ENCODE measurements around the gene GABRP. TPM values are rescaled to one million over a fixed set of nuclear protein-coding genes. Genes with fewer than 3 reads are reported as not detected.
"Not testable (repeated sequence)": the region's sequence is repeated elsewhere in the genome, so short reads cannot be mapped to it uniquely, and the experiment has no call there.

The GABRP gene
- total RNA-seq, 3 donors from 2014 or later: not detected

DNA sequence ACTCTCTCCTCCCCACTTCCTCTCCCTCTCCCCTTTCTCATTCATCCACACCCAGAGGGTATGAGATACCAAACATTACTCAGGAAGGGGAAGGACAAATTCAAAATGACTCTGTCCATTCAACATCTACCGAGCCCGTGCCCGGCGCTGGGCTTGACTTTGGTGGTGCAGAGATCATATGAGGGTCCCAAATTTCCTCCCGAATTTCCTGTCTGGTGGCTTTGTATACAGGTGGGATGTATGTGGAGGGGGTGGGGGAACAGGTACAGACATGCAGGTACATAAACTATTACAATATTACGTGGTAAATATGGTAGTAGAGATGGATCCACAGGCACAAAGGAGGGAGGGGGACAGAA lies 21.8 kb upstream of the GABRP start:
- Mint-ChIP-seq H3K27me3 (ENCODE audit: low read depth) (peaks cover 5% of the 10 kb centered on the region), H3K36me3 (ENCODE audit: insufficient read depth) (no peaks in the 10 kb centered on the region), H3K4me3 (no peak overlapping the region), H3K9me3 (no peaks in the 10 kb centered on the region), H3K4me1 (ENCODE audit: low read depth) (no peaks in the 10 kb centered on the region)
- ATAC-seq: no peak
- no peak for DNase-seq

DNA sequence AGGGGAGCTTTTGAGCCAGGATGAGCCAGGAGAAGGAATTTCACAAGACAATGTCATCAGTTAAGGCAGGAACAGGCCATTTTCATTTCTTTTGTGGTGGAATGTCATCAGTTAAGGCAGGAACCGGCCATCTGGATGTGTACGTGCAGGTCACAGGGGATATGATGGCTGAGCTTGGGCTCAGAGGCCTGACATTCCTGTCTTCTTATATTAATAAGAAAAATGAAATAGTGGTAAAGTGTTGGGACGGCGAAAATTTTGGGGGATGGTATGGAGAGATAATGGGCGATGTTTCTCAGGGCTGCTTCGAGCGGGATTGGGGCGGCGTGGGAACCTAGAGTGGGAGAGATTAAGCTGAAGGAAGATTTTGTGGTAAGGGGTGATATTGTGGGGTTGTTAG lies 21.2 kb upstream of the GABRP start:
- H3K4me1 Mint-ChIP-seq (ENCODE audit: low read depth); H3K9me3 Mint-ChIP-seq; ATAC-seq; H3K27me3 Mint-ChIP-seq (ENCODE audit: low read depth); H3K4me3 Mint-ChIP-seq; H3K36me3 Mint-ChIP-seq (ENCODE audit: insufficient read depth); DNase-seq: not testable (repeated sequence)

DNA sequence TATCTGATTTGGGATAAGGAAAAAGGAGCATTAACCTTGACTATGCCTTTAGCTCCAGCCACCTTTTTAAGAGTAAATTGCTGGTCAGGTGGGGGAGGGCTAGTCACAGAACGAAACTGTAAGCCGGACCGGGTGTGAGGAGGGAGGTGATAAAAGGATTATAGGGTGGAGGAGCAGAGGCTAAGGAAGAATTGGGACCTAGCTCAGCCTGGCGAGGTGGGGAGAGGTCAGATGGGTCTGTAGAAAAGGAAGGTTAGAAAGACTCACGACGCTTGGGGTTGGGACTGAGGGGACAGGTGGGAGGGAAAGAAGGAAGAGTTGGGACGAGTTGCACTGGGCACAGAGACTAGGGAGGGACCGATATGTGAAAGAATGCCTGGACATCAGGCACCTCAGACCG lies 17.7 kb upstream of the GABRP start:
- H3K27me3 Mint-ChIP-seq (ENCODE audit: low read depth); ATAC-seq; H3K9me3 Mint-ChIP-seq; H3K36me3 Mint-ChIP-seq (ENCODE audit: insufficient read depth); H3K4me1 Mint-ChIP-seq (ENCODE audit: low read depth); H3K4me3 Mint-ChIP-seq; DNase-seq: not testable (repeated sequence)

DNA sequence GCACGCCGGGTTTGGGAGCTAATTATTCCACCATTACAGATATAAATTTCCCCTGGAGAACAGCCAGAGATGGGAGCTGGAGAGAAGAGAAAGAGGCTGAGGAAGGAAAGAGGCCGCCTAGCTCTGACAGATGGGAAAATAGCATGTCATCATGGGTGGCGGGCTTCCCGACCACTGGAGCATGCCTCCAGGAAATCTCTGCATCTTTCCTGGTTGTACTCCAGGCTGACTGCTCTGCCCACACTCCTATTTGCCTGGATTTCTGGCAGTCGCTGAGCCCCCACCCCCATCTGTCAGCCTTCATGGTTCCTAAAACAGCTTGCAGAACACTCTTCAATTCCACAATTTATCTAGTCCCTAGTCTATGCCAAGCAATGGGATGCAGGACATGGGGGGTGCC lies 14.3 kb upstream of the GABRP start:
- no peak overlapping the region for H3K4me3 Mint-ChIP-seq
- H3K36me3 Mint-ChIP-seq (ENCODE audit: insufficient read depth): no peaks in the 10 kb centered on the region
- H3K9me3 Mint-ChIP-seq: no peaks in the 10 kb centered on the region
- ATAC-seq (no peak), DNase-seq (no peak)
- H3K27me3 Mint-ChIP-seq (ENCODE audit: low read depth): peaks cover 3% of the 10 kb centered on the region
- H3K4me1 Mint-ChIP-seq (ENCODE audit: low read depth): no peaks in the 10 kb centered on the region

DNA sequence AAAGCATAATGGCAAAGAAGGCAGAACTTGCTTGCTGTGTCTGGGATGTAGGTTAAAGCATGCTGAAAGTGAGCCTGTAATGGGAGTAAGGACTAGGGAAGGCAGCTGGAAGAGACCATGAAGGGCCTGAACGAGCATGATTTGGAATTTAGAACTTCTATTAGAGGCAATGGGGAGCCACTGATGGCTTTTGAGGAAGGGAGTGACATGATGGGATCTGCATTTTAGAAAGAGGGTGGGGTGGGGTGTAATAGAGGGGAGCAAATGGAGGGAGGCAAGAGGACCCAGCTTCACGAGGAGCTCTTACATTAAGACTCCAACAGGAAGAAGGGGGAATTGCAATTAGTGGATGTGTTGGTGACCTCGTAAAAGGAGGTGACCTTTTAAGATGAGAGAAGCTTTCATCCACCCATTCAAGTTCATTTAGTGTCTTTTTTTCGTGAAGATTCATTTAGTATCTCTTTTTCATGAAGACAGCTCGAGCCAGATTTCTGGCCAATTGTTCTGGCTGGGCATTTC lies 13.6 kb upstream of the GABRP start:
- H3K9me3 Mint-ChIP-seq: no peaks in the 10 kb centered on the region
- no peaks in the 10 kb centered on the region for H3K36me3 Mint-ChIP-seq (ENCODE audit: insufficient read depth)
- no peaks in the 10 kb centered on the region for H3K4me1 Mint-ChIP-seq (ENCODE audit: low read depth)
- ATAC-seq (no peak), DNase-seq (no peak)
- no peak overlapping the region for H3K4me3 Mint-ChIP-seq
- H3K27me3 Mint-ChIP-seq (ENCODE audit: low read depth): peaks cover 3% of the 10 kb centered on the region

DNA sequence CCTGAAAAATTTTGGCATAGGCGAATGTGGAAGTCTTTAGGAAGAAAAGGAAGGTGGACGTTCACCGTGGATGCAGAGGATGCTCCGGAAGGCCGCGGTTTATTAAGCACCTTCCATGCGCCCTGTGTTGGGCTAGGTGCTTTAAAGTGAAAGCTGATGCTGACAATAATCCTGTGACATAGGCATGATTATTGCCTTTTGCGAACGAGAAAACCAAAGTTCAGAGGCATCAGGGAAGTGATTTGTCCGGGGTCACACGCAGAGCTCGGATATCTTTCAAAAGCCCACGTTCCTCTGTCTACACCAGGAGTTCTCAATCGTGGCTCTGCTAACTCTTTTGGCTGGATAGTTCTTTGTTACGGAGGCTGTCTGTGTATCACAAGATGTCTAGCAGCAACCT lies 12.0 kb upstream of the GABRP start:
- Mint-ChIP-seq H3K4me3 (no peak overlapping the region), H3K4me1 (ENCODE audit: low read depth) (no peaks in the 10 kb centered on the region), H3K9me3 (no peaks in the 10 kb centered on the region), H3K36me3 (ENCODE audit: insufficient read depth) (no peaks in the 10 kb centered on the region), H3K27me3 (ENCODE audit: low read depth) (peaks cover 3% of the 10 kb centered on the region)
- ATAC-seq (no peak), DNase-seq (no peak)

DNA sequence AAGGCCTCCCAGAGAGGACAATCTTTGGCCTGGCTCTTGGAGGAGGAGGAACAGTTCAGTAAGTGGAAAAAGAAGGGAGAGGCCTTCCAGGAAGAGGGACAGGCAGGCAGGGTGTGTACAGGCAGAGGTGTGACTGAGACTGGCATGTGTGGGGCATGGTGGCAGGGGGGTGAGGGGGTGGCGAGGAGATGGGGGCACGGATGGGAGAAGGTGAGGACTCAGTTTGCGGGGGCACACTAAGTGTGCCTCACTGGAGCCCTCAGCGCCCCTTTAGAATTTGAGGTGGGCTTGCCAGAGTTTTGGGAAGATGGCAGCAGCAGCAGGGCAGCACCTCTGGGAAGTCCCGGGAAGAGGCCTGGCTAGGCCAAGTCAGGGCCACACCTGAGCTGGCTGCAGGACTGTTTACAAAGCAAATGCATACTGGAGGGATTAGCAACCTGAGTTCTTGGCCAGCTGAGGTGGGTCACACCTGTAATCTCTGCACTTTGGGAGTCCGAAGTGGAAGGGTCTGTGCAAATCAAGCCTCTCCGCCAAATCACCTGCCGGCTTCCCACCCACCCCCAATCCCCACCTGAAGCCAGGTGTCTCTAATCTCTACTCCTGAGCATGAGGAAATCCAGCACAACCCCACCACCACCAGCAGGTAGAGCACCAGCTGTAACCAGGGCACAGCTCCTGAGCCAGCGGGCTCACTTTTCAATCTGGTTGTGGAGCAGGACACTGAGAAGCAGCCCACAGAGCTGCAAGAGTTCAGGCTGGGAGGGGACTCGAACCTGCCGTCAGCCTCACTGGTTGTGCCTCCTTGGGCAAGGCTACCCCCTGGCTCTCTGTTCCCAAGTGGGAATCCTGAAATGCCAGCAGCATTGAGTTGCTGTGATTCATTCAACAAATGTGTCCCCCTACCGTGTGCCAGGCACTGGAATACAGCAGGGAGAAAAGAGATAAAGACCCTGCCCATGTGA lies 10.2 kb upstream of the GABRP start:
- Mint-ChIP-seq H3K9me3 (no peaks in the 10 kb centered on the region), H3K4me1 (ENCODE audit: low read depth) (no peaks in the 10 kb centered on the region), H3K36me3 (ENCODE audit: insufficient read depth) (no peaks in the 10 kb centered on the region), H3K4me3 (no peak overlapping the region), H3K27me3 (ENCODE audit: low read depth) (peaks cover 3% of the 10 kb centered on the region)
- ATAC-seq (no peak), DNase-seq (no peak)

DNA sequence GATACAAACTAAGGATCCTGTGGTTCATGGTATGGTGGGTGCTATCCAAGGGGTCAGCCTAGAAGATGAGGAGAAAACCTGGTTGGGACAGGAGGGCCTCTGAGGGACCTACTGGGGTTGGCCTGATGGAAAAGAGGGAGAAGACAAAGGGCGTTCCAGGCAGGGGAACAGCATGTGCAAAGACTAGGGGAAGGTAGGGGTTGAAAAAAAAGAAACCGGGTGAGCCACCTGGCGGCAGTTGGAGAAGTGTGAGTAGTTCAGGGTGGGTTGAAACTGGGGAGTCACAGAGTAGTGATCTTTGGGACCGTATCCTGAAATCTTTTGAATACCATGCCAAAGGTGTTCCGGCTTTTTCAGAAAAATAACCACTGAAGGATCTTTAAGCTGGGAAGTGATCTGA lies 8.7 kb upstream of the GABRP start:
- Mint-ChIP-seq H3K9me3 (no peaks in the 10 kb centered on the region), H3K4me3 (no peak overlapping the region), H3K27me3 (ENCODE audit: low read depth) (no peaks in the 10 kb centered on the region)

DNA sequence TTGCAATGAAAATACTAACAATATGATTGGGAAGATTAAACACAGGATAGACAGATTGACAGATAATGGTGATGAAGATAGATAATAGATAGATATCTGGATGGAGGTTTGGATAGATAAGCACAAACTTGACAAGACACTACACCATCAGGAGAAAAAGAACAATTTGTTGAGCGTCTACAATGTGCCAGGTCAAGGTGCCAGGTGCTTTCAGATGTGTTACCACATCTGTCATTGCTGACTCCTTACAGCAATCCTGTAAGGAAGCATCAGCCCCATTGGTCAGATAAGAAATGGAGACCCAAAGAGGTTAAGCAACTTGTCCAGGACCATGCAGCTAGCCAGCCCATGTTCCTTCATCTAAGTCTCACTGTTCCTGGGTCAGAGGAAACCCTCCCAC lies 1.6 kb upstream of the GABRP start:
- no peaks in the 10 kb centered on the region for H3K4me1 Mint-ChIP-seq (ENCODE audit: low read depth)
- ATAC-seq (no peak), DNase-seq (no peak)
- H3K27me3 Mint-ChIP-seq (ENCODE audit: low read depth): no peaks in the 10 kb centered on the region
- H3K9me3 Mint-ChIP-seq: no peaks in the 10 kb centered on the region
- H3K4me3 Mint-ChIP-seq: no peak overlapping the region
- H3K36me3 Mint-ChIP-seq (ENCODE audit: insufficient read depth): no peaks in the 10 kb centered on the region

More for the DNA sequence above, 8.7 kb upstream of the GABRP start:
- ATAC-seq (no peak), DNase-seq (no peak)
- H3K4me1 Mint-ChIP-seq (ENCODE audit: low read depth): no peaks in the 10 kb centered on the region
- H3K36me3 Mint-ChIP-seq (ENCODE audit: insufficient read depth): no peaks in the 10 kb centered on the region

DNA sequence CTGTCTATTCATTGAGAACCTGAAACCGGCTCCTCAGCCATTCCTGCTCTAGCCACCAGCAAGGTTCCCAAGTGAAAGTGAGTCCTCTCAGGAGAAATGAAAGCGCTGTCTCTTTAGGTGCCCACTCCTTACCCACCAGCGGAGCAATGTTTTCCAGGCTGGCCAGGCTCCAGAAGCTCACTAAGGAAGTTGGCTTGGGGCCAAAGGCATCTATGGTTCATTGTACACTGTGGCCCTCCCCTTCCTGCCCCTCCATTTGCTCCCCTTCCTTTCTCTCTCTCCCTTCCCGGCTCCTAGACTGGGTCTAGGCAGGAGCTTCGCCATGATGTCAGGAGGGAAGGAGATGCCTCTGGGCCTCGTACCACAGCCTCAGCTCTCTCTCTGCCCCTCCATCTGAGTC lies 1.1 kb upstream of the GABRP start:
- no peak overlapping the region for H3K4me3 Mint-ChIP-seq
- no peaks in the 10 kb centered on the region for H3K36me3 Mint-ChIP-seq (ENCODE audit: insufficient read depth)
- no peaks in the 10 kb centered on the region for H3K9me3 Mint-ChIP-seq
- ATAC-seq (no peak), DNase-seq (no peak)
- H3K27me3 Mint-ChIP-seq (ENCODE audit: low read depth): no peaks in the 10 kb centered on the region
- H3K4me1 Mint-ChIP-seq (ENCODE audit: low read depth): no peaks in the 10 kb centered on the region

DNA sequence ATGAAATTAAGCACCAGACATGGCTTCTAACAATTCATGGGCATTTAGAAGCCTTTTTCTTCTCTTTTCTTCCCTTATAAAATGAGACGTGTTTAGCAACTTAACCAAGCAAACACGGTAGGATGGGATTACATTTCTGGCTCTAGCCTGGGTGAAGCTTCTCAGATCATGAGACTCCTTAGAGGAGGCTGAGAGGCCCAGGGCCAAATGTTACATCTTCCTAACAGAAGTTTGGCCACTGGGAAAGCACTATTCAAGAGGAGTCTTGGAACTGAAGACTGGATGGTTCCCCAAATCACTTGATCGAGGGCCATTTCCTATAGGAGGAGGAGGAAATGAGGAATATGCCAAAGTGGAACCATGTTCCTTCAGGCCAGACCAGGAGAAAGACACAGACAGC lies 1.9 kb downstream of the GABRP start:
- DNase-seq (no peak), ATAC-seq (no peak)
- Mint-ChIP-seq H3K36me3 (ENCODE audit: insufficient read depth) (no peaks in the 10 kb centered on the region), H3K4me1 (ENCODE audit: low read depth) (no peaks in the 10 kb centered on the region), H3K27me3 (ENCODE audit: low read depth) (no peaks in the 10 kb centered on the region), H3K4me3 (no peak overlapping the region), H3K9me3 (no peaks in the 10 kb centered on the region)

DNA sequence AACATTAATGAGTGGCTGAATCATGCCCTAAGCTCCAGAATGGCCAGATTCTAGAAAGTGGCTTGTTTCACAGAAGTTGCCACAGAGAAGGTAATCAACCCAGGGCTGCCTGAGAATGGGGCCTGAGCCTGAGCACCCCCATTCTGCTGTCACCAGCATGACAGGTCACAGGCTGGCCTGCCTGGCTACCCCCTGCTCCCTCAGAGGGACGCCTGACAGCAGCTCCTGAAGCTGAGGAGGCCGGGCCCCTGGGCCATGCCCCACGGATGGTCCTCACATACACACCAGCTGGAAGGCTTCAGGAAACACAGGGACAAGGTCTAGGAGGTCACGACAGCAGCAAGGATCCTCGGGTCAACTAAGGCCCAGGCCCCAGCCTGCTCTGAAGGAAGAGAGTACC lies 3.7 kb downstream of the GABRP start:
- no peak for ATAC-seq
- no peaks in the 10 kb centered on the region for H3K27me3 Mint-ChIP-seq (ENCODE audit: low read depth)

DNA sequence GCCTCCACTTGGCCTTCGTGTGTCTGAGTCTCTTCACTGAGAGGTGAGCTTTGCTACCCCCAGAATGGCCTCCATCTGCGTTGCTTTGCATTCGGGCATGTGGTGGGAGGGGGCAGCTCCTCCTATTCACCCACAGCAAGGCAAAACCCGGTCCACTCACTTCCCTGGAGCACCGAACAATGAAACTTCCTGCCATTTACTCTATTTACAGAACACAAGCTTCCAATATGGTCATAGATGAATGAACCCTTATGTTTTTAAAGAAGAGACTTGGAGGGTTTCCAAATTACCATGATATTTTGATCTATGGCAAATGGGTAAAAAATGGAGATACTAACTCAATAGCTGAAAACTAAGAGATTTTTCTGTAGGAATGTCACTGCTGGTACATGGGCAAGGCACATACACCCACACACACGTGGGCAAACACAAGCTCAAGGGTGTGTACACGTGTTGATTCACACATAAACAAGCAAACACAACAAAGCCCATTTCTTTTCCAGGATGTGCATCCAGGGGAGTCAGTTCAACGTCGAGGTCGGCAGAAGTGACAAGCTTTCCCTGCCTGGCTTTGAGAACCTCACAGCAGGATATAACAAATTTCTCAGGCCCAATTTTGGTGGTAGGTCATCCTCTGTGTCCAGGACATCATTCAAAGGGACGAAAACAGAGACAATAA lies 5.2 kb downstream of the GABRP start:
- no peaks in the 10 kb centered on the region for H3K27me3 Mint-ChIP-seq (ENCODE audit: low read depth)
- no peak for ATAC-seq

More for the DNA sequence above, 3.7 kb downstream of the GABRP start:
- DNase-seq: no peak
- no peaks in the 10 kb centered on the region for H3K4me1 Mint-ChIP-seq (ENCODE audit: low read depth)
- H3K9me3 Mint-ChIP-seq: no peaks in the 10 kb centered on the region
- H3K36me3 Mint-ChIP-seq (ENCODE audit: insufficient read depth): no peaks in the 10 kb centered on the region
- no peak overlapping the region for H3K4me3 Mint-ChIP-seq

DNA sequence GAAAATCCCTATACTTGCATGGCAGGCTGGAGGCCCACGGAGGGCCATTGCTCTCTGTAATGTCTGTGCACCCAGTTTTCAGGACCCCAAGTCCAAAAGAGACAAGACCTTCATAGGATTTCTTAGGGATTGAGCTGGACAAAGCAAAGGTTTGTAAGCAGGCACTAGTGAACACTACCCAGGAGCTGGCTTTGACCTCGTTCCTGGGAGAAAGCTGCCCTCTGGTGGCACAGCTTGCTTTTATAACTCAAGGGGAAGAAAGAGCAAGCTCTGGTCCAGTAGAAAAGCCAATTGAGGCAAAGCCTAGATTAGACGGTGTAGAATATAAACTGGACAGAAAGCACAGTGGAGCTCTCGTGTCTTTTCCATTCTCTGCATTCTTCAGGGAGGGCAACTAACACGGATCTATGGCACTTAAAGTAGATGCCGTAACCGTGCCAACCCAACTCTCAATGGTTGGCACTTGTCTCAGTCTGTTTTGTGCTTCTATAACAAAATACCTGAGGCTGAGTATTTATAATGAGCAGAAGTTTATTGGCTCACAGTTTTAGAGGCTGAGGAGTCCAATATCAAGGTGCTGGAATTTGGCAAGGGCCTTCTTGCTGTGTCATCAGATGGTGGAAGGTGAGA lies 7.9 kb downstream of the GABRP start:
- H3K4me1 Mint-ChIP-seq (ENCODE audit: low read depth): no peaks in the 10 kb centered on the region
- no peak for DNase-seq
- H3K4me3 Mint-ChIP-seq: no peak overlapping the region
- H3K27me3 Mint-ChIP-seq (ENCODE audit: low read depth): no peaks in the 10 kb centered on the region
- H3K9me3 Mint-ChIP-seq: no peaks in the 10 kb centered on the region
- no peak for ATAC-seq
- no peaks in the 10 kb centered on the region for H3K36me3 Mint-ChIP-seq (ENCODE audit: insufficient read depth)

More for the DNA sequence above, 5.2 kb downstream of the GABRP start:
- no peaks in the 10 kb centered on the region for H3K9me3 Mint-ChIP-seq
- H3K4me1 Mint-ChIP-seq (ENCODE audit: low read depth): no peaks in the 10 kb centered on the region
- no peaks in the 10 kb centered on the region for H3K36me3 Mint-ChIP-seq (ENCODE audit: insufficient read depth)
- no peak overlapping the region for H3K4me3 Mint-ChIP-seq
- no peak for DNase-seq

Measured in activated T-cell treated with anti-CD3 and anti-CD28 coated beads, Interleukin-2, amount 50 U/mL, for 4 hours (primary cell).